Measurements from ENCODE around the gene CCNL2. TPM values are rescaled to one million over a fixed set of nuclear protein-coding genes. Genes with fewer than 3 reads are reported as not detected.
"Not testable (repeated sequence)": the region's sequence is repeated elsewhere in the genome, so short reads cannot be mapped to it uniquely, and the experiment has no call there.

CCNL2 gene
- total RNA-seq, 2 experiments from 2014 or later: 97.7 to 108 TPM

- no peak for DNase-seq
- H3K9me3 Mint-ChIP-seq: no peaks in the 10 kb centered on the region
- peaks cover 28% of the 10 kb centered on the region for H3K27me3 Mint-ChIP-seq (ENCODE audit: low read depth)
- no peaks in the 10 kb centered on the region for H3K36me3 Mint-ChIP-seq (ENCODE audit: low read depth)
- H3K4me3 Mint-ChIP-seq: no peak overlapping the region
- no peak overlapping the region for H3K27ac Mint-ChIP-seq
- H3K4me1 Mint-ChIP-seq (ENCODE audit: low read depth): peaks cover 8% of the 10 kb centered on the region
- CTCF ChIA-PET: interaction anchor here (2.4 kb wide), 1 partner anchor 11 kb away, joined by 11 read pairs; no protein-coding TSS in a partner anchor
- intact Hi-C loops (cut with micrococcal nuclease): no loop called here
These were observed 30.5 kb upstream of the CCNL2 start for GRCh38 chr1:1429671-1430073.

GRCh38 chr1:1428967-1429366 is 29.8 kb upstream of the CCNL2 start:
- H3K27ac Mint-ChIP-seq; H3K9me3 Mint-ChIP-seq; H3K36me3 Mint-ChIP-seq (ENCODE audit: low read depth); DNase-seq; H3K4me3 Mint-ChIP-seq; intact Hi-C loops (cut with micrococcal nuclease); H3K4me1 Mint-ChIP-seq (ENCODE audit: low read depth): not testable (repeated sequence)
- CTCF ChIA-PET: interaction anchor here (2.4 kb wide), 1 partner anchor 12 kb away, joined by 11 read pairs; no protein-coding TSS in a partner anchor
- peaks cover 30% of the 10 kb centered on the region for H3K27me3 Mint-ChIP-seq (ENCODE audit: low read depth)

- intact Hi-C loops (cut with micrococcal nuclease): no loop called here
- peaks cover 6% of the 10 kb centered on the region for H3K4me1 Mint-ChIP-seq (ENCODE audit: low read depth)
- H3K36me3 Mint-ChIP-seq (ENCODE audit: low read depth): no peaks in the 10 kb centered on the region
- CTCF ChIA-PET: interaction anchor here (2.4 kb wide), 1 partner anchor 13 kb away, joined by 11 read pairs; no protein-coding TSS in a partner anchor
- no peaks in the 10 kb centered on the region for H3K9me3 Mint-ChIP-seq
- H3K27me3 Mint-ChIP-seq (ENCODE audit: low read depth): peaks cover 30% of the 10 kb centered on the region
- no peak overlapping the region for H3K27ac Mint-ChIP-seq
- no peak overlapping the region for H3K4me3 Mint-ChIP-seq
- DNase-seq: no peak
These were observed 29.0 kb upstream of the CCNL2 start for GRCh38 chr1:1428174-1428573.

- peaks cover 31% of the 10 kb centered on the region for H3K27me3 Mint-ChIP-seq (ENCODE audit: low read depth)
- no peak overlapping the region for H3K27ac Mint-ChIP-seq
- no peaks in the 10 kb centered on the region for H3K36me3 Mint-ChIP-seq (ENCODE audit: low read depth)
- no peaks in the 10 kb centered on the region for H3K9me3 Mint-ChIP-seq
- DNase-seq: no peak
- H3K4me1 Mint-ChIP-seq (ENCODE audit: low read depth): peaks cover 6% of the 10 kb centered on the region
- CTCF ChIA-PET: interaction anchor here (2.4 kb wide), 1 partner anchor 13 kb away, joined by 11 read pairs; no protein-coding TSS in a partner anchor
- intact Hi-C loops (cut with micrococcal nuclease): no loop called here
- H3K4me3 Mint-ChIP-seq: no peak overlapping the region
These were observed 28.6 kb upstream of the CCNL2 start for GRCh38 chr1:1427820-1428148.

GRCh38 chr1:1427106-1427819 is 28.1 kb upstream of the CCNL2 start:
- no peaks in the 10 kb centered on the region for H3K9me3 Mint-ChIP-seq
- no peak overlapping the region for H3K27ac Mint-ChIP-seq
- intact Hi-C loops (cut with micrococcal nuclease): no loop called here
- H3K36me3 Mint-ChIP-seq (ENCODE audit: low read depth): no peaks in the 10 kb centered on the region
- no peak overlapping the region for H3K4me3 Mint-ChIP-seq
- DNase-seq: no peak
- CTCF ChIA-PET: no interaction called here
- peaks cover 6% of the 10 kb centered on the region for H3K4me1 Mint-ChIP-seq (ENCODE audit: low read depth)
- H3K27me3 Mint-ChIP-seq (ENCODE audit: low read depth): peaks cover 32% of the 10 kb centered on the region

GRCh38 chr1:1426496-1427105 is 27.5 kb upstream of the CCNL2 start:
- Mint-ChIP-seq H3K27ac (no peak overlapping the region), H3K36me3 (ENCODE audit: low read depth) (no peaks in the 10 kb centered on the region), H3K4me3 (no peak overlapping the region), H3K9me3 (no peaks in the 10 kb centered on the region), H3K4me1 (ENCODE audit: low read depth) (peaks cover 6% of the 10 kb centered on the region), H3K27me3 (ENCODE audit: low read depth) (peaks cover 35% of the 10 kb centered on the region)
- DNase-seq: no peak
- CTCF ChIA-PET: no interaction called here
- intact Hi-C loops (cut with micrococcal nuclease): no loop called here

GRCh38 chr1:1425753-1426495 is 26.8 kb upstream of the CCNL2 start:
- CTCF ChIA-PET: no interaction called here
- no peaks in the 10 kb centered on the region for H3K9me3 Mint-ChIP-seq
- no peak for DNase-seq
- peaks cover 36% of the 10 kb centered on the region for H3K27me3 Mint-ChIP-seq (ENCODE audit: low read depth)
- peaks cover 6% of the 10 kb centered on the region for H3K4me1 Mint-ChIP-seq (ENCODE audit: low read depth)
- no peaks in the 10 kb centered on the region for H3K36me3 Mint-ChIP-seq (ENCODE audit: low read depth)
- intact Hi-C loops (cut with micrococcal nuclease): no loop called here
- no peak overlapping the region for H3K27ac Mint-ChIP-seq
- H3K4me3 Mint-ChIP-seq: no peak overlapping the region

- no peak for DNase-seq
- no peak overlapping the region for H3K4me3 Mint-ChIP-seq
- no peak overlapping the region for H3K27ac Mint-ChIP-seq
- peaks cover 6% of the 10 kb centered on the region for H3K4me1 Mint-ChIP-seq (ENCODE audit: low read depth)
- CTCF ChIA-PET: no interaction called here
- no peaks in the 10 kb centered on the region for H3K36me3 Mint-ChIP-seq (ENCODE audit: low read depth)
- peaks cover 36% of the 10 kb centered on the region for H3K27me3 Mint-ChIP-seq (ENCODE audit: low read depth)
- intact Hi-C loops (cut with micrococcal nuclease): no loop called here
- no peaks in the 10 kb centered on the region for H3K9me3 Mint-ChIP-seq
These were observed 26.3 kb upstream of the CCNL2 start for GRCh38 chr1:1425426-1425752.

GRCh38 chr1:1424707-1425106 is 25.6 kb upstream of the CCNL2 start:
- peaks cover 6% of the 10 kb centered on the region for H3K4me1 Mint-ChIP-seq (ENCODE audit: low read depth)
- peaks cover 32% of the 10 kb centered on the region for H3K27me3 Mint-ChIP-seq (ENCODE audit: low read depth)
- no peak overlapping the region for H3K4me3 Mint-ChIP-seq
- H3K9me3 Mint-ChIP-seq: no peaks in the 10 kb centered on the region
- H3K27ac Mint-ChIP-seq: no peak overlapping the region
- CTCF ChIA-PET: interaction anchor here (0.5 kb wide), 1 partner anchor 86 kb away, joined by 3 read pairs; no protein-coding TSS in a partner anchor
- intact Hi-C loops (cut with micrococcal nuclease): no loop called here
- DNase-seq: no peak
- H3K36me3 Mint-ChIP-seq (ENCODE audit: low read depth): no peaks in the 10 kb centered on the region

- no peak for DNase-seq
- Mint-ChIP-seq H3K36me3 (ENCODE audit: low read depth) (no peaks in the 10 kb centered on the region), H3K27me3 (ENCODE audit: low read depth) (peaks cover 24% of the 10 kb centered on the region), H3K4me1 (ENCODE audit: low read depth) (peaks cover 7% of the 10 kb centered on the region), H3K27ac (no peak overlapping the region), H3K4me3 (no peak overlapping the region), H3K9me3 (no peaks in the 10 kb centered on the region)
- CTCF ChIA-PET: no interaction called here
- intact Hi-C loops (cut with micrococcal nuclease): no loop called here
These were observed 24.1 kb upstream of the CCNL2 start for GRCh38 chr1:1423245-1423597.

- peaks cover 11% of the 10 kb centered on the region for H3K4me1 Mint-ChIP-seq (ENCODE audit: low read depth)
- no peaks in the 10 kb centered on the region for H3K36me3 Mint-ChIP-seq (ENCODE audit: low read depth)
- H3K9me3 Mint-ChIP-seq: no peaks in the 10 kb centered on the region
- CTCF ChIA-PET: no interaction called here
- intact Hi-C loops (cut with micrococcal nuclease): no loop called here
- no peak for DNase-seq
- H3K4me3 Mint-ChIP-seq: no peak overlapping the region
- no peak overlapping the region for H3K27ac Mint-ChIP-seq
- peaks cover 24% of the 10 kb centered on the region for H3K27me3 Mint-ChIP-seq (ENCODE audit: low read depth)
These were observed 23.5 kb upstream of the CCNL2 start for GRCh38 chr1:1422465-1423244.

GRCh38 chr1:1421907-1422464 is 22.9 kb upstream of the CCNL2 start:
- peaks cover 14% of the 10 kb centered on the region for H3K4me1 Mint-ChIP-seq (ENCODE audit: low read depth)
- H3K27me3 Mint-ChIP-seq (ENCODE audit: low read depth): peaks cover 24% of the 10 kb centered on the region
- H3K9me3 Mint-ChIP-seq: no peaks in the 10 kb centered on the region
- no peak overlapping the region for H3K4me3 Mint-ChIP-seq
- H3K27ac Mint-ChIP-seq: no peak overlapping the region
- intact Hi-C loops (cut with micrococcal nuclease): no loop called here
- H3K36me3 Mint-ChIP-seq (ENCODE audit: low read depth): no peaks in the 10 kb centered on the region
- no peak for DNase-seq
- CTCF ChIA-PET: no interaction called here

All from activated naive CD4-positive, alpha-beta T cell treated with anti-CD3 and anti-CD28 coated beads for 36 hours (primary cell).